Testis (tissue), 3 donors: ENCODE data around the gene NFKBIB. TPM values are rescaled to one million over a fixed set of nuclear protein-coding genes. Genes with fewer than 3 reads are reported as not detected.

Experiments used
- DNase-seq: peaks from one replicate; pipeline ENCODE4 v3.0.0-alpha.2; 2019
- H3K27ac ChIP-seq, 2 donors: fragments of 200-600 bp; sonication (generic); one replicate each; pipeline ENCODE4 v1.5.1; 2019
- H3K27me3 ChIP-seq: fragments of 200-600 bp; sonication (generic); one replicate; pipeline ENCODE4 v1.5.1; 2019
- H3K36me3 ChIP-seq: fragments of 200-600 bp; sonication (generic); one replicate; pipeline ENCODE4 v1.5.1; 2017; ENCODE audit warnings: low read depth; ENCODE audit errors: missing control alignments
- H3K4me1 ChIP-seq: fragments of 200-600 bp; sonication (generic); one replicate; pipeline ENCODE4 v1.5.1; 2019
- H3K4me3 ChIP-seq, 2 donors: fragments of 200-600 bp; sonication (generic); one replicate each; pipeline ENCODE4 v1.5.1; 2017 to 2019
- H3K9me3 ChIP-seq: fragments of 200-600 bp; sonication (generic); one replicate; pipeline ENCODE4 v1.5.1; 2017
- POLR2A ChIP-seq: fragments of 450-650 bp; IDR thresholded peaks from one replicate; pipeline ENCODE4 v1.6.1; 2017; ENCODE audit warnings: antibody characterized with exemption, mild to moderate bottlenecking, moderate library complexity
- WGBS, 2 donors: methylation state at CpG; one replicate each; pipeline ENCODE4 v1.1.5; 2018; 5-methylcytosine and 5-hydroxymethylcytosine counted together
- intact Hi-C: fragments of 100-400 bp; cut with DNase I; formaldehyde crosslinking; loops from one replicate; pipeline ENCODE4 v1.15.1; 2023; ENCODE audit warnings: low total_unique reads
- polyA plus RNA-seq: library from polyadenylated mRNA; stranded (reverse); fragments of 350-450 nt; fragmentation: Illumina TruSeq; extraction: RNeasy Lipid Tissue Mini Kit (QIAGEN cat#74804); gene quantifications from one replicate; pipeline ENCODE4 v1.2.3, GENCODE V29; 2014; ENCODE audit warnings: low read depth, low replicate concordance; ENCODE audit not compliant: insufficient read depth
- total RNA-seq, 2 donors: library from RNA; depleted of rRNA; stranded (reverse); fragments of >200 nt; gene quantifications; one replicate each; pipeline ENCODE4 v1.2.3, GENCODE V29; 2016
- TF ChIP-seq, protein P1 (sequence below), 3 experiments: fragments of 450-650 bp in 2 of 3; fragments of 200-600 bp in 1 of 3; sonication (generic) in 1 of 3; IDR thresholded peaks; one replicate each; pipeline ENCODE4 v1.5.1; 2016 to 2019; ENCODE audit warnings: antibody characterized with exemption in 3 of 3, mild to moderate bottlenecking in 2 of 3, moderate library complexity in 1 of 3

Gene NFKBIB
- total and polyA plus RNA-seq, 3 donors from 2014 or later = 70.1 to 100 (median 88.0) TPM

DNA sequence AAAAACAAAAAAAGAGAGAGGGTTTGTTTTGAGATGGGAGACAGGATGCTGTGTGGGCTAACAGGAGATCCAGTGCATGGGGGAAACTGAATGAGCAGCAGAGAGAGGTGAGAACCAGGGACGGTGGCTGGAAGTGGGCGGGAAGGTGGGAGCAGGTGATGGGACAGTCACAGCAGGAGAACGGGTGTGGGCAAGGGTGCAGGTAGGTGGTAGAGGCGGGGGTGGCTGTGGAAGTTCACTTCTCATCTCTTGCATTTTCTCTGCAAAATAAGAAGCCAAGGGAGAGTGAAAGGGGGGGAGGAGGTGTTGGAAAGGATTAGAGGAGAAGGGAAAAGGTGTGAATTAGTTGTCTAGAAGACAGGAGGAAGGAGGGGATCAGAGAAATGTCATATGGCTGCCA, 53.9 kb downstream of the NFKBIB start:
- DNase-seq = no peak
- no peaks in the 10 kb centered on the region for H3K4me1 ChIP-seq
- no peaks in the 10 kb centered on the region for H3K36me3 ChIP-seq
- no peaks in the 10 kb centered on the region for H3K9me3 ChIP-seq
- TF ChIP-seq POLR2A = no peak
- intact Hi-C loops = no loop called here
- H3K4me3 ChIP-seq = no peak overlapping the region
- WGBS, 2 donors = 80 to 83% methylated on average over 4 of the region's 4 CpGs
- no peaks in the 10 kb centered on the region for H3K27me3 ChIP-seq
- H3K27ac ChIP-seq = no peak overlapping the region

DNA sequence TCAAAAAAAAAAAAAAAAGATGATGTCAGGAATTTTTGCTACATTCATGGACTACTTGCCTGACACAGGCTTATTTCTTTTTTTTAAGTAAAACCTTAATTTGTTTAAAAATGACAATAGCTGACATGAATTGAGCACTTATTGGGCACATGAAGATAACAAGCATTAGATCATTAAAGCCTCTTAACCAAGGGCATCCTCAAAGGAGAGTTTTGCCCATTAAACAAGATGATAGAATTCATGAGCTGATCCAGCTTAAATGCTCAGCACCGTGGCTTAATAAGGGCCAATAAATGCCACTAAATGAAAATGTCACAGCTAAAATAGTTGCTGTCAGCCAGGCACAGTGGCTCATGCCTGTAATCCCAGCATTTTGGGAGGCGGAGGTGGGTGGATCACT, 56.5 kb downstream of the NFKBIB start:
- TF ChIP-seq, protein P1, sequence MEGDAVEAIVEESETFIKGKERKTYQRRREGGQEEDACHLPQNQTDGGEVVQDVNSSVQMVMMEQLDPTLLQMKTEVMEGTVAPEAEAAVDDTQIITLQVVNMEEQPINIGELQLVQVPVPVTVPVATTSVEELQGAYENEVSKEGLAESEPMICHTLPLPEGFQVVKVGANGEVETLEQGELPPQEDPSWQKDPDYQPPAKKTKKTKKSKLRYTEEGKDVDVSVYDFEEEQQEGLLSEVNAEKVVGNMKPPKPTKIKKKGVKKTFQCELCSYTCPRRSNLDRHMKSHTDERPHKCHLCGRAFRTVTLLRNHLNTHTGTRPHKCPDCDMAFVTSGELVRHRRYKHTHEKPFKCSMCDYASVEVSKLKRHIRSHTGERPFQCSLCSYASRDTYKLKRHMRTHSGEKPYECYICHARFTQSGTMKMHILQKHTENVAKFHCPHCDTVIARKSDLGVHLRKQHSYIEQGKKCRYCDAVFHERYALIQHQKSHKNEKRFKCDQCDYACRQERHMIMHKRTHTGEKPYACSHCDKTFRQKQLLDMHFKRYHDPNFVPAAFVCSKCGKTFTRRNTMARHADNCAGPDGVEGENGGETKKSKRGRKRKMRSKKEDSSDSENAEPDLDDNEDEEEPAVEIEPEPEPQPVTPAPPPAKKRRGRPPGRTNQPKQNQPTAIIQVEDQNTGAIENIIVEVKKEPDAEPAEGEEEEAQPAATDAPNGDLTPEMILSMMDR (IDR thresholded peaks at IDR 0.05) = no peak
- Histone ChIP-seq H3K27me3 (no peaks in the 10 kb centered on the region), H3K36me3 (no peaks in the 10 kb centered on the region), H3K9me3 (no peaks in the 10 kb centered on the region), H3K4me3 (no peak overlapping the region), H3K4me1 (no peaks in the 10 kb centered on the region), H3K27ac (no peak overlapping the region)
- 83 to 88% methylated on average over 2 of the region's 2 CpGs for WGBS, 2 donors
- intact Hi-C loops = no loop called here
- DNase-seq = no peak

DNA sequence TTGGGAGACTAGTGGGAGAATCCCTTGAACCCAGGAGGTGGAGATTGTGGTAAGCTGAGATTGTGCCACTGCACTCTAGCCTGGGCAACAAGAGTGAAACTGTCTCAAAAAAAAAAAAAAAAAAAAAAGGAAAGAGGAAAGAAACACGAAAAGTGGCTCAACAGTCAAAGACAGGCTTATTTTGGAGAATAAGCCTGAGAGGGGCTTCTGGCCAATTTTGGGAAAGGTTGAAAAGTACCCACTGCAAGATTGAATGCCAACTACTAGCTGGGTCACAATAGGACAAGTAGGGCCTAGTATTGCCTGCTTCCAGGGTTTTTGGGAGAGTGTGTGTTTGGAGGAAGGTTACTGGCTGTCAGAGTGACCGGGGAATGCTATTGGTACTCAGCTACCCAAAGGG, 58.5 kb downstream of the NFKBIB start:
- no peaks in the 10 kb centered on the region for H3K36me3 ChIP-seq
- no peak overlapping the region for H3K4me3 ChIP-seq
- H3K27me3 ChIP-seq = no peaks in the 10 kb centered on the region
- H3K27ac ChIP-seq = no peak overlapping the region
- intact Hi-C loops = no loop called here
- no peaks in the 10 kb centered on the region for H3K4me1 ChIP-seq
- TF ChIP-seq, protein P1 (IDR thresholded peaks at IDR 0.05) = no peak
- TF ChIP-seq POLR2A = no peak
- DNase-seq = no peak
- 95 to 97% methylated on average over 2 of the region's 2 CpGs for WGBS, 2 donors
- no peaks in the 10 kb centered on the region for H3K9me3 ChIP-seq

Other genes with a start within 250 kb of the NFKBIB start
- gene CAPN12, start 155.5 kb upstream of the NFKBIB start, total RNA-seq = 1 to 10 TPM; 4.6 to 5.5 TPM
- 3.6 TPM for gene CAPN12, start 155.5 kb upstream of the NFKBIB start, polyA plus RNA-seq
- gene LGALS7, start 126.5 kb upstream of the NFKBIB start, total RNA-seq = not detected
- 4.4 TPM for gene LGALS7, start 126.5 kb upstream of the NFKBIB start, polyA plus RNA-seq
- 1 to 10 TPM; 2.3 to 8.1 TPM for gene LGALS7B, start 110.8 kb upstream of the NFKBIB start, total RNA-seq
- not detected for gene LGALS7B, start 110.8 kb upstream of the NFKBIB start, polyA plus RNA-seq
- gene LGALS4, start 87.0 kb upstream of the NFKBIB start, total RNA-seq = 1 to 10 TPM; 1.6 to 1.9 TPM
- 1.6 TPM for gene LGALS4, start 87.0 kb upstream of the NFKBIB start, polyA plus RNA-seq
- gene ECH1, start 68.2 kb upstream of the NFKBIB start, total RNA-seq = 100 to 1,000 TPM; 176 to 193 TPM
- 217 TPM for gene ECH1, start 68.2 kb upstream of the NFKBIB start, polyA plus RNA-seq
- 100 to 1,000 TPM; 216 to 249 TPM for gene HNRNPL, start 50.0 kb upstream of the NFKBIB start, total RNA-seq
- gene HNRNPL, start 50.0 kb upstream of the NFKBIB start, polyA plus RNA-seq = 307 TPM
- 1 to 10 TPM; 3.0 to 5.2 TPM for gene RINL, start 21.7 kb upstream of the NFKBIB start, total RNA-seq
- 2.6 TPM for gene RINL, start 21.7 kb upstream of the NFKBIB start, polyA plus RNA-seq
- gene SIRT2, start 351 bp upstream of the NFKBIB start, total RNA-seq = 100 to 1,000 TPM in 1 of 2 donors, 10 to 100 TPM in 1; 95.3 to 107 TPM
- gene SIRT2, start 351 bp upstream of the NFKBIB start, polyA plus RNA-seq = 89.1 TPM
- 1 to 10 TPM; 6.4 to 7.3 TPM for gene CCER2, start 12.2 kb downstream of the NFKBIB start, total RNA-seq
- gene CCER2, start 12.2 kb downstream of the NFKBIB start, polyA plus RNA-seq = 3.8 TPM
- gene SARS2, start 30.8 kb downstream of the NFKBIB start, total RNA-seq = 10 to 100 TPM; 55.3 to 68.0 TPM
- 33.5 TPM for gene SARS2, start 30.8 kb downstream of the NFKBIB start, polyA plus RNA-seq
- gene MRPS12, start 31.0 kb downstream of the NFKBIB start, total RNA-seq = 10 to 100 TPM; 48.3 to 49.6 TPM
- gene MRPS12, start 31.0 kb downstream of the NFKBIB start, polyA plus RNA-seq = 31.1 TPM
- 10 to 100 TPM; 11.8 to 14.2 TPM for gene FBXO17, start 75.8 kb downstream of the NFKBIB start, total RNA-seq
- 10.3 TPM for gene FBXO17, start 75.8 kb downstream of the NFKBIB start, polyA plus RNA-seq
- 10 to 100 TPM; 11.3 to 16.5 TPM for gene FBXO27, start 132.6 kb downstream of the NFKBIB start, total RNA-seq
- gene FBXO27, start 132.6 kb downstream of the NFKBIB start, polyA plus RNA-seq = 15.5 TPM
- gene ACP7, start 184.4 kb downstream of the NFKBIB start, total RNA-seq = not detected
- gene ACP7, start 184.4 kb downstream of the NFKBIB start, polyA plus RNA-seq = not detected
- 10 to 100 TPM; 84.3 to 88.3 TPM for gene PAK4, start 225.8 kb downstream of the NFKBIB start, total RNA-seq
- gene PAK4, start 225.8 kb downstream of the NFKBIB start, polyA plus RNA-seq = 61.0 TPM